K562 (cell line): Measurements from ENCODE around the gene UBN1. TPM values are rescaled to one million over a fixed set of nuclear protein-coding genes. Genes with fewer than 3 reads are reported as not detected.

Experiments
- polyA plus RNA-seq, 8 experiments: library from polyadenylated mRNA; depleted of rRNA in 4 of 8; stranded (reverse) in 5 of 8; unstranded in 3 of 8; fragments of >200 nt; fragmentation: Nextera tagmentation in 2 of 8; fragmentation: Illumina TruSeq in 1 of 8; extraction: Ambion mirVana in 2 of 8; extraction: Trizol in 1 of 8; gene quantifications; 2 replicates each; pipeline versions ENCODE4 v1.2.1 to v1.2.3, GENCODE V29; 2011 to 2014; ENCODE audit warnings: inconsistent platforms in 1 of 8, missing spikeins in 1 of 8
- total RNA-seq, 7 experiments: library from RNA; depleted of rRNA in 6 of 7; stranded (reverse); fragments of >200 nt in 6 of 7; fragmentation: Illumina TruSeq in 2 of 7; extraction: Trizol in 2 of 7; gene quantifications; 2 replicates each; pipeline versions ENCODE4 v1.2.1 to v1.2.3, GENCODE V29; 2011 to 2021; ENCODE audit warnings: low replicate concordance in 1 of 7

Gene UBN1
- total and polyA plus RNA-seq, 9 of the 15 experiments (the other 6 are each of a cell fraction or from before 2014, with no cell fraction given) = 1.5 to 45.7 (median 20.6) TPM

Other genes with a start within 250 kb of the UBN1 start
Only the 7 nearest of the 15 such genes appear.
- gene ZNF500, start 80.3 kb upstream of the UBN1 start, total RNA-seq (2014; rRNA removed) = 8.5 and 8.9 TPM in 2 replicates
- gene ZNF500, start 80.3 kb upstream of the UBN1 start, total RNA-seq (2014; rRNA removed; fragmentation: Illumina TruSeq; extraction: Trizol) = 3.5 and 3.8 TPM in 2 replicates
- gene ZNF500, start 80.3 kb upstream of the UBN1 start, total RNA-seq (2015; rRNA removed; fragmentation: Illumina TruSeq; extraction: Trizol) = 5.3 and 8.0 TPM in 2 replicates
- gene ZNF500, start 80.3 kb upstream of the UBN1 start, total RNA-seq (2021) = 16.4 and 20.8 TPM in 2 replicates
- 4.5 and 7.4 TPM in 2 replicates for gene ZNF500, start 80.3 kb upstream of the UBN1 start, polyA plus RNA-seq (2011; rRNA removed)
- gene ZNF500, start 80.3 kb upstream of the UBN1 start, polyA plus RNA-seq (2014; fragmentation: Illumina TruSeq; extraction: Trizol) = 5.3 and 8.5 TPM in 2 replicates
- under 1 TPM; 0.80 to 0.84 TPM for gene ZNF500, start 80.3 kb upstream of the UBN1 start, polyA plus RNA-seq (2014; fragmentation: Nextera tagmentation; extraction: Ambion mirVana)
- 7.0 and 12.1 TPM in 2 replicates for gene ZNF500, start 80.3 kb upstream of the UBN1 start, polyA plus RNA-seq (2014; rRNA removed)
- gene SEPTIN12, start 59.1 kb upstream of the UBN1 start, total RNA-seq (2014; rRNA removed) = not detected in 2 replicates
- not detected in 2 replicates for gene SEPTIN12, start 59.1 kb upstream of the UBN1 start, total RNA-seq (2014; rRNA removed; fragmentation: Illumina TruSeq; extraction: Trizol)
- gene SEPTIN12, start 59.1 kb upstream of the UBN1 start, total RNA-seq (2015; rRNA removed; fragmentation: Illumina TruSeq; extraction: Trizol) = not detected in 2 replicates
- not detected in 2 replicates for gene SEPTIN12, start 59.1 kb upstream of the UBN1 start, total RNA-seq (2021)
- not detected in 2 replicates for gene SEPTIN12, start 59.1 kb upstream of the UBN1 start, polyA plus RNA-seq (2011; rRNA removed)
- gene SEPTIN12, start 59.1 kb upstream of the UBN1 start, polyA plus RNA-seq (2014; fragmentation: Illumina TruSeq; extraction: Trizol) = not detected in 2 replicates
- not detected for gene SEPTIN12, start 59.1 kb upstream of the UBN1 start, polyA plus RNA-seq (2014; fragmentation: Nextera tagmentation; extraction: Ambion mirVana)
- not detected in 2 replicates for gene SEPTIN12, start 59.1 kb upstream of the UBN1 start, polyA plus RNA-seq (2014; rRNA removed)
- gene SMIM22, start 52.1 kb upstream of the UBN1 start, total RNA-seq (2014; rRNA removed) = not detected in 2 replicates
- not detected in 2 replicates for gene SMIM22, start 52.1 kb upstream of the UBN1 start, total RNA-seq (2014; rRNA removed; fragmentation: Illumina TruSeq; extraction: Trizol)
- not detected in 2 replicates for gene SMIM22, start 52.1 kb upstream of the UBN1 start, total RNA-seq (2015; rRNA removed; fragmentation: Illumina TruSeq; extraction: Trizol)
- gene SMIM22, start 52.1 kb upstream of the UBN1 start, total RNA-seq (2021) = not detected in 2 replicates
- not detected in 2 replicates for gene SMIM22, start 52.1 kb upstream of the UBN1 start, polyA plus RNA-seq (2011; rRNA removed)
- not detected in 2 replicates for gene SMIM22, start 52.1 kb upstream of the UBN1 start, polyA plus RNA-seq (2014; fragmentation: Illumina TruSeq; extraction: Trizol)
- gene SMIM22, start 52.1 kb upstream of the UBN1 start, polyA plus RNA-seq (2014; fragmentation: Nextera tagmentation; extraction: Ambion mirVana) = not detected
- gene SMIM22, start 52.1 kb upstream of the UBN1 start, polyA plus RNA-seq (2014; rRNA removed) = not detected in 2 replicates
- 22.2 and 25.3 TPM in 2 replicates for gene ROGDI, start 44.8 kb upstream of the UBN1 start, total RNA-seq (2014; rRNA removed)
- gene ROGDI, start 44.8 kb upstream of the UBN1 start, total RNA-seq (2014; rRNA removed; fragmentation: Illumina TruSeq; extraction: Trizol) = 4.9 and 8.2 TPM in 2 replicates
- gene ROGDI, start 44.8 kb upstream of the UBN1 start, total RNA-seq (2015; rRNA removed; fragmentation: Illumina TruSeq; extraction: Trizol) = 16.8 and 18.3 TPM in 2 replicates
- gene ROGDI, start 44.8 kb upstream of the UBN1 start, total RNA-seq (2021) = 24.4 and 28.4 TPM in 2 replicates
- gene ROGDI, start 44.8 kb upstream of the UBN1 start, polyA plus RNA-seq (2011; rRNA removed) = 13.1 and 19.3 TPM in 2 replicates
- gene ROGDI, start 44.8 kb upstream of the UBN1 start, polyA plus RNA-seq (2014; fragmentation: Illumina TruSeq; extraction: Trizol) = 16.5 and 24.8 TPM in 2 replicates
- gene ROGDI, start 44.8 kb upstream of the UBN1 start, polyA plus RNA-seq (2014; fragmentation: Nextera tagmentation; extraction: Ambion mirVana) = 1 to 10 TPM in 1 of 2 experiments, under 1 TPM in 1; 0.97 to 1.1 TPM
- 36.1 and 37.3 TPM in 2 replicates for gene ROGDI, start 44.8 kb upstream of the UBN1 start, polyA plus RNA-seq (2014; rRNA removed)
- 36.5 and 41.6 TPM in 2 replicates for gene GLYR1, start 193 bp upstream of the UBN1 start, total RNA-seq (2014; rRNA removed)
- 59.6 and 76.9 TPM in 2 replicates for gene GLYR1, start 193 bp upstream of the UBN1 start, total RNA-seq (2014; rRNA removed; fragmentation: Illumina TruSeq; extraction: Trizol)
- gene GLYR1, start 193 bp upstream of the UBN1 start, total RNA-seq (2015; rRNA removed; fragmentation: Illumina TruSeq; extraction: Trizol) = 70.9 and 72.4 TPM in 2 replicates
- gene GLYR1, start 193 bp upstream of the UBN1 start, total RNA-seq (2021) = 92.7 and 97.6 TPM in 2 replicates
- gene GLYR1, start 193 bp upstream of the UBN1 start, polyA plus RNA-seq (2011; rRNA removed) = 60.2 and 63.0 TPM in 2 replicates
- 96.4 and 99.2 TPM in 2 replicates for gene GLYR1, start 193 bp upstream of the UBN1 start, polyA plus RNA-seq (2014; fragmentation: Illumina TruSeq; extraction: Trizol)
- 1 to 10 TPM; 6.7 to 8.3 TPM for gene GLYR1, start 193 bp upstream of the UBN1 start, polyA plus RNA-seq (2014; fragmentation: Nextera tagmentation; extraction: Ambion mirVana)
- 83.1 and 89.8 TPM in 2 replicates for gene GLYR1, start 193 bp upstream of the UBN1 start, polyA plus RNA-seq (2014; rRNA removed)
- gene PPL, start 89.7 kb downstream of the UBN1 start, total RNA-seq (2014; rRNA removed) = 0.09 and 0.16 TPM in 2 replicates
- gene PPL, start 89.7 kb downstream of the UBN1 start, total RNA-seq (2014; rRNA removed; fragmentation: Illumina TruSeq; extraction: Trizol) = 0.03 TPM in 1 of 2 replicates, not detected in the other
- 0.04 TPM in 1 of 2 replicates, not detected in the other for gene PPL, start 89.7 kb downstream of the UBN1 start, total RNA-seq (2015; rRNA removed; fragmentation: Illumina TruSeq; extraction: Trizol)
- gene PPL, start 89.7 kb downstream of the UBN1 start, total RNA-seq (2021) = 0.07 and 0.13 TPM in 2 replicates
- gene PPL, start 89.7 kb downstream of the UBN1 start, polyA plus RNA-seq (2011; rRNA removed) = 0.05 and 0.07 TPM in 2 replicates
- gene PPL, start 89.7 kb downstream of the UBN1 start, polyA plus RNA-seq (2014; fragmentation: Illumina TruSeq; extraction: Trizol) = 0.03 and 0.10 TPM in 2 replicates
- gene PPL, start 89.7 kb downstream of the UBN1 start, polyA plus RNA-seq (2014; fragmentation: Nextera tagmentation; extraction: Ambion mirVana) = under 1 TPM in 1 of 2 experiments, not detected in 1; 0.15 TPM
- gene PPL, start 89.7 kb downstream of the UBN1 start, polyA plus RNA-seq (2014; rRNA removed) = 0.01 and 0.03 TPM in 2 replicates
- not detected in 2 replicates for gene SEC14L5, start 110.8 kb downstream of the UBN1 start, total RNA-seq (2014; rRNA removed)
- not detected in 2 replicates for gene SEC14L5, start 110.8 kb downstream of the UBN1 start, total RNA-seq (2014; rRNA removed; fragmentation: Illumina TruSeq; extraction: Trizol)
- not detected in 2 replicates for gene SEC14L5, start 110.8 kb downstream of the UBN1 start, total RNA-seq (2015; rRNA removed; fragmentation: Illumina TruSeq; extraction: Trizol)
- gene SEC14L5, start 110.8 kb downstream of the UBN1 start, total RNA-seq (2021) = 0.22 TPM in 1 of 2 replicates, not detected in the other
- gene SEC14L5, start 110.8 kb downstream of the UBN1 start, polyA plus RNA-seq (2011; rRNA removed) = not detected in 2 replicates
- gene SEC14L5, start 110.8 kb downstream of the UBN1 start, polyA plus RNA-seq (2014; fragmentation: Illumina TruSeq; extraction: Trizol) = not detected in 2 replicates
- gene SEC14L5, start 110.8 kb downstream of the UBN1 start, polyA plus RNA-seq (2014; fragmentation: Nextera tagmentation; extraction: Ambion mirVana) = not detected
- 0.11 TPM in 1 of 2 replicates, not detected in the other for gene SEC14L5, start 110.8 kb downstream of the UBN1 start, polyA plus RNA-seq (2014; rRNA removed)